Suprapubic skin (tissue), 4 donors: ENCODE data around the gene MAT1A.

ENCODE experiments used
- EP300 ChIP-seq: sonication (generic); formaldehyde crosslinking; IDR thresholded peaks from one replicate; pipeline ENCODE4 v1.6.1; 2017; ENCODE audit warnings: antibody characterized with exemption
- POLR2A ChIP-seq, 2 donors: fragments of 450-650 bp; IDR thresholded peaks; one replicate each; pipeline ENCODE4 v1.6.1; 2017; ENCODE audit warnings: antibody characterized with exemption in 2 of 2, mild to moderate bottlenecking in 2 of 2, moderate library complexity in 2 of 2
- POLR2AphosphoS5 ChIP-seq, 3 donors: sonication (generic); formaldehyde crosslinking; IDR thresholded peaks; one replicate each; pipeline ENCODE4 v1.6.1; 2017; ENCODE audit warnings: antibody characterized with exemption in 3 of 3
- TF ChIP-seq, protein P1 (sequence below), 2 donors: fragments of 200-600 bp in 1 of 2; fragments of 450-650 bp in 1 of 2; sonication (generic) in 1 of 2; IDR thresholded peaks; one replicate each; pipeline ENCODE4 v1.5.1; 2016 to 2019; ENCODE audit warnings: antibody characterized with exemption in 2 of 2, mild to moderate bottlenecking in 1 of 2, moderate library complexity in 1 of 2

DNA sequence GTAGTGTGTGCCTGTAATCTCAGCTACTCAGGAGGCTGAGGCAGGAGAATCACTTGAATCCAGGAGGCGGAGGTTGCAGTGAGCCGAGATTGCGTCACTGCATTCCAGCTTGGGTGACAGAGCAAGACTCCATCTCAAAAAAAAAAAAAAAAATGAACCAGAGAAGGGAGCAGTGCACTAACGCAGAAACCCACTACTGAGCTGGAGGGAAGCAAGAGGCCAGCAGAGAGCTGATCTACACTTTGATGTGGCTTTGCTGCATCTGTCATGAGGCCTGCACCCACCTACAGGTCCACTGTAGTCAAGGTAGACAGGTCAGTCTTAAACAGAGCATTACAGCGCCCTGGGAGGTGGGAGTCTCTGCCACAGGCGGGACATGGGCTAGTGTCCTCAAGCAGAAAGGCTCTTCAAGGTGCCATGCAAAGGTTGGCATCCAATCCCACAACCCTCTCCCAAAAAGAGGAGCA is 30.0 kb downstream of the MAT1A start:
- TF ChIP-seq, protein P1, sequence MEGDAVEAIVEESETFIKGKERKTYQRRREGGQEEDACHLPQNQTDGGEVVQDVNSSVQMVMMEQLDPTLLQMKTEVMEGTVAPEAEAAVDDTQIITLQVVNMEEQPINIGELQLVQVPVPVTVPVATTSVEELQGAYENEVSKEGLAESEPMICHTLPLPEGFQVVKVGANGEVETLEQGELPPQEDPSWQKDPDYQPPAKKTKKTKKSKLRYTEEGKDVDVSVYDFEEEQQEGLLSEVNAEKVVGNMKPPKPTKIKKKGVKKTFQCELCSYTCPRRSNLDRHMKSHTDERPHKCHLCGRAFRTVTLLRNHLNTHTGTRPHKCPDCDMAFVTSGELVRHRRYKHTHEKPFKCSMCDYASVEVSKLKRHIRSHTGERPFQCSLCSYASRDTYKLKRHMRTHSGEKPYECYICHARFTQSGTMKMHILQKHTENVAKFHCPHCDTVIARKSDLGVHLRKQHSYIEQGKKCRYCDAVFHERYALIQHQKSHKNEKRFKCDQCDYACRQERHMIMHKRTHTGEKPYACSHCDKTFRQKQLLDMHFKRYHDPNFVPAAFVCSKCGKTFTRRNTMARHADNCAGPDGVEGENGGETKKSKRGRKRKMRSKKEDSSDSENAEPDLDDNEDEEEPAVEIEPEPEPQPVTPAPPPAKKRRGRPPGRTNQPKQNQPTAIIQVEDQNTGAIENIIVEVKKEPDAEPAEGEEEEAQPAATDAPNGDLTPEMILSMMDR (IDR thresholded peaks at IDR 0.05), result no peak
- no peak for TF ChIP-seq POLR2A (IDR thresholded peaks at IDR 0.05)
- no peak for TF ChIP-seq EP300
- TF ChIP-seq POLR2AphosphoS5 (IDR thresholded peaks at IDR 0.05), result no peak
